HG02571 (cell line): ENCODE data around the gene ZNF383.
"Not testable (repeated sequence)": the region's sequence is repeated elsewhere in the genome, so short reads cannot be mapped to it uniquely, and the experiment has no call there.

Experiments
- ATAC-seq: cut with Tn5 transposase; IDR thresholded peaks from one replicate; pipeline ENCODE4 v1.9.1; 2021; ENCODE audit warnings: mild to moderate bottlenecking, moderate library complexity; ENCODE audit not compliant: unreplicated experiment

The ZNF383 gene

GRCh38 chr19:37292998-37293939 lies 75.3 kb downstream of the ZNF383 start:
- ATAC-seq: not testable (repeated sequence)

GRCh38 chr19:37294246-37294645 lies 76.2 kb downstream of the ZNF383 start:
- not testable (repeated sequence) for ATAC-seq
